GM12878 (cell line): ENCODE results near the gene PIK3R5. TPM values are rescaled to one million over a fixed set of nuclear protein-coding genes. Genes with fewer than 3 reads are reported as not detected.

Experiments used
- BHLHE40 ChIP-seq, 2 experiments: fragments of 450-650 bp in 1 of 2; IDR thresholded peaks; 2 replicates each; pipeline ENCODE4 v1.6.1; 2011 to 2017; ENCODE audit warnings: low read depth in 2 of 2, borderline replicate concordance in 1 of 2, improper control_type of control experiment in 1 of 2, low read length in 1 of 2, mild to moderate bottlenecking in 1 of 2
- BRCA1 ChIP-seq: IDR thresholded peaks from 2 replicates; pipeline ENCODE4 v1.6.1; 2011; ENCODE audit warnings: low read depth, low read length, improper control_type of control experiment
- CREB1 ChIP-seq: IDR thresholded peaks from 2 replicates; pipeline ENCODE4 v1.6.1; 2012; ENCODE audit warnings: low read depth, mild to moderate bottlenecking, inconsistent platforms
- ESRRA ChIP-seq: IDR thresholded peaks from 2 replicates; pipeline ENCODE4 v1.6.1; 2012; ENCODE audit warnings: mild to moderate bottlenecking, low read length, improper control_type of control experiment
- FOS ChIP-seq: IDR thresholded peaks from 3 replicates; pipeline ENCODE4 v1.6.1; 2011; ENCODE audit warnings: borderline replicate concordance; ENCODE audit not compliant: insufficient read length; ENCODE audit errors: extremely low read depth
- GATAD2B ChIP-seq: fragments of 450-650 bp; conservative IDR thresholded peaks from 2 replicates; pipeline ENCODE4 v1.6.1; 2017; ENCODE audit warnings: low read depth, mild to moderate bottlenecking, moderate library complexity
- HDGF ChIP-seq: fragments of 450-650 bp; IDR thresholded peaks from 2 replicates; pipeline ENCODE4 v1.6.1; 2016; ENCODE audit warnings: antibody characterized with exemption
- JUNB ChIP-seq: IDR thresholded peaks from 2 replicates; pipeline ENCODE4 v1.6.1; 2016; ENCODE audit warnings: antibody characterized with exemption, mild to moderate bottlenecking
- MYC ChIP-seq: IDR thresholded peaks from 2 replicates; pipeline ENCODE4 v1.6.1; 2011; ENCODE audit warnings: mild to moderate bottlenecking, low read length, moderate library complexity, inconsistent platforms; ENCODE audit not compliant: insufficient read depth, insufficient replicate concordance, insufficient read length, severe bottlenecking
- NFYA ChIP-seq: IDR thresholded peaks from 2 replicates; pipeline ENCODE4 v1.6.1; 2011; ENCODE audit warnings: low read depth, mild to moderate bottlenecking, low read length, improper control_type of control experiment, borderline replicate concordance
- NR2C1 ChIP-seq: fragments of 450-650 bp; IDR thresholded peaks from 2 replicates; pipeline ENCODE4 v1.6.1; 2017; ENCODE audit warnings: antibody characterized with exemption, mild to moderate bottlenecking, moderate library complexity
- PAX8 ChIP-seq: fragments of 450-650 bp; IDR thresholded peaks from 2 replicates; pipeline ENCODE4 v1.6.1; 2017; ENCODE audit warnings: mild to moderate bottlenecking, moderate library complexity
- POLR2A ChIP-seq: IDR thresholded peaks from 2 replicates; pipeline ENCODE4 v1.6.1; 2011; ENCODE audit warnings: low read depth, mild to moderate bottlenecking, low read length
- RUNX3 ChIP-seq: IDR thresholded peaks from 2 replicates; pipeline ENCODE4 v1.6.1; 2012; ENCODE audit warnings: low read length, inconsistent platforms
- STAT1 ChIP-seq: fragments of 450-650 bp; conservative IDR thresholded peaks from 2 replicates; pipeline ENCODE4 v1.6.1; 2014; ENCODE audit warnings: antibody characterized with exemption, mild to moderate bottlenecking
- ZBED1 ChIP-seq: IDR thresholded peaks from 2 replicates; pipeline ENCODE4 v1.6.1; 2016; ENCODE audit warnings: borderline replicate concordance
- ZNF24 ChIP-seq: fragments of 450-650 bp; IDR thresholded peaks from 2 replicates; pipeline ENCODE4 v1.6.1; 2017; ENCODE audit warnings: antibody characterized with exemption, mild to moderate bottlenecking
- ZNF384 ChIP-seq: IDR thresholded peaks from 2 replicates; pipeline ENCODE4 v1.6.1; 2012; ENCODE audit warnings: low read depth, mild to moderate bottlenecking, low read length, improper control_type of control experiment, borderline replicate concordance
- ZNF622 ChIP-seq: fragments of 450-650 bp; IDR thresholded peaks from 2 replicates; pipeline ENCODE4 v1.6.1; 2017; ENCODE audit warnings: mild to moderate bottlenecking, inconsistent platforms
- polyA plus RNA-seq, 11 experiments: library from polyadenylated mRNA; depleted of rRNA in 4 of 11; unstranded in 6 of 11; stranded (reverse) in 5 of 11; fragments of >200 nt; fragmentation: Nextera tagmentation in 4 of 11; fragmentation: Illumina TruSeq in 1 of 11; extraction: Ambion mirVana in 4 of 11; extraction: Trizol in 1 of 11; gene quantifications; 1 replicate in 1 of 11; 2 replicates in 10 of 11; pipeline versions ENCODE4 v1.2.1 to v1.2.3, GENCODE V29; 2011 to 2016; ENCODE audit warnings: inconsistent platforms in 2 of 11, missing spikeins in 2 of 11, low read depth in 1 of 11
- total RNA-seq, 4 experiments: library from RNA; depleted of rRNA in 3 of 4; stranded (reverse); fragments of >200 nt in 3 of 4; fragmentation: Illumina TruSeq in 1 of 4; extraction: Trizol in 1 of 4; gene quantifications; 2 replicates each; pipeline versions ENCODE4 v1.2.1 to v1.2.3, GENCODE V29; 2013 to 2021
- TF ChIP-seq, protein P1 (sequence below): fragments of 450-650 bp; IDR thresholded peaks from 2 replicates; pipeline ENCODE4 v1.6.1; 2017; ENCODE audit warnings: mild to moderate bottlenecking
- TF ChIP-seq, protein P2 (sequence below): IDR thresholded peaks from 2 replicates; pipeline ENCODE4 v1.6.1; 2011; ENCODE audit warnings: low read depth, mild to moderate bottlenecking, low read length, moderate library complexity, borderline replicate concordance; ENCODE audit errors: extremely low read depth
- TF ChIP-seq, protein P3 (sequence below): fragments of 150-350 bp; IDR thresholded peaks from 2 replicates; pipeline ENCODE4 v1.6.1; 2016; ENCODE audit warnings: low read depth, low read length
- TF ChIP-seq, protein P4 (sequence below): fragments of 450-650 bp; IDR thresholded peaks from 2 replicates; pipeline ENCODE4 v1.6.1; 2017; ENCODE audit warnings: mild to moderate bottlenecking, low read depth, inconsistent platforms; ENCODE audit not compliant: poor library complexity, severe bottlenecking
- TF ChIP-seq, protein P5 (sequence below): fragments of 150-350 bp; IDR thresholded peaks from 2 replicates; pipeline ENCODE4 v1.6.1; 2014; ENCODE audit warnings: mild to moderate bottlenecking, low read depth, low read length

PIK3R5 gene
- total and polyA plus RNA-seq, 10 of the 15 experiments (the other 5 are each of a cell fraction or from before 2014, with no cell fraction given), result 9.5 to 50.8 (median 35.5) TPM

DNA sequence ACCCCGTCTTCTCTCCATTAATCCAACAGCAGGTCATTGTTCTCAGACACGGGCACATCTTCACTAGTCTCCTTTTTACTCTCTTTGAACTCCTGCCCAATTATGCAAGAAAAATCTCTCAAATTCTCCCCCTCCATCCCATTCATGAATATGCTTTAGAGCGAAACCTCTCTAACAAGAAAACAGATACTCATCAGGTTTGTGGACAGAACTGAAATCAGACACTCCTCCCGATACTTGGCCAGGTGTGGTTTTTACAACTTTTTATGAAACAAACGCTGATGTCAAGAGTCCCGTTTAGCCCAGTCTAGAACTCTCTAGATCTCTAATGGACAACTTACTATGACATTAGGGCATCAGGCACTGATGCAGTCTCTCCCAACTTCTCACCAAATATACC lies 40.9 kb downstream of the PIK3R5 start (continued):
- no peak for TF ChIP-seq NFYA
- TF ChIP-seq MYC, result no peak
- TF ChIP-seq BRCA1, result no peak
- TF ChIP-seq, protein P1, sequence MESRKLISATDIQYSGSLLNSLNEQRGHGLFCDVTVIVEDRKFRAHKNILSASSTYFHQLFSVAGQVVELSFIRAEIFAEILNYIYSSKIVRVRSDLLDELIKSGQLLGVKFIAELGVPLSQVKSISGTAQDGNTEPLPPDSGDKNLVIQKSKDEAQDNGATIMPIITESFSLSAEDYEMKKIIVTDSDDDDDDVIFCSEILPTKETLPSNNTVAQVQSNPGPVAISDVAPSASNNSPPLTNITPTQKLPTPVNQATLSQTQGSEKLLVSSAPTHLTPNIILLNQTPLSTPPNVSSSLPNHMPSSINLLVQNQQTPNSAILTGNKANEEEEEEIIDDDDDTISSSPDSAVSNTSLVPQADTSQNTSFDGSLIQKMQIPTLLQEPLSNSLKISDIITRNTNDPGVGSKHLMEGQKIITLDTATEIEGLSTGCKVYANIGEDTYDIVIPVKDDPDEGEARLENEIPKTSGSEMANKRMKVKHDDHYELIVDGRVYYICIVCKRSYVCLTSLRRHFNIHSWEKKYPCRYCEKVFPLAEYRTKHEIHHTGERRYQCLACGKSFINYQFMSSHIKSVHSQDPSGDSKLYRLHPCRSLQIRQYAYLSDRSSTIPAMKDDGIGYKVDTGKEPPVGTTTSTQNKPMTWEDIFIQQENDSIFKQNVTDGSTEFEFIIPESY, result no peak
- peak in 1 of 2 experiments; percentile 55; a peak in 1 of 4 replicates for TF ChIP-seq BHLHE40 (IDR thresholded peaks at IDR 0.05; ENCODE audit: borderline replicate concordance in 1 of 2, low read depth in 2 of 2, low read length in 1 of 2)
- no peak for TF ChIP-seq ZNF24
- TF ChIP-seq ZNF622, result no peak
- TF ChIP-seq ZNF384, result no peak
- TF ChIP-seq, protein P2, sequence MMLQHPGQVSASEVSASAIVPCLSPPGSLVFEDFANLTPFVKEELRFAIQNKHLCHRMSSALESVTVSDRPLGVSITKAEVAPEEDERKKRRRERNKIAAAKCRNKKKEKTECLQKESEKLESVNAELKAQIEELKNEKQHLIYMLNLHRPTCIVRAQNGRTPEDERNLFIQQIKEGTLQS, result no peak
- no peak for TF ChIP-seq POLR2A
- TF ChIP-seq RUNX3, result peak; percentile 89
- no peak for TF ChIP-seq NR2C1
- TF ChIP-seq HDGF, result no peak
- no peak for TF ChIP-seq FOS
- TF ChIP-seq ESRRA, result no peak
- TF ChIP-seq, protein P3, sequence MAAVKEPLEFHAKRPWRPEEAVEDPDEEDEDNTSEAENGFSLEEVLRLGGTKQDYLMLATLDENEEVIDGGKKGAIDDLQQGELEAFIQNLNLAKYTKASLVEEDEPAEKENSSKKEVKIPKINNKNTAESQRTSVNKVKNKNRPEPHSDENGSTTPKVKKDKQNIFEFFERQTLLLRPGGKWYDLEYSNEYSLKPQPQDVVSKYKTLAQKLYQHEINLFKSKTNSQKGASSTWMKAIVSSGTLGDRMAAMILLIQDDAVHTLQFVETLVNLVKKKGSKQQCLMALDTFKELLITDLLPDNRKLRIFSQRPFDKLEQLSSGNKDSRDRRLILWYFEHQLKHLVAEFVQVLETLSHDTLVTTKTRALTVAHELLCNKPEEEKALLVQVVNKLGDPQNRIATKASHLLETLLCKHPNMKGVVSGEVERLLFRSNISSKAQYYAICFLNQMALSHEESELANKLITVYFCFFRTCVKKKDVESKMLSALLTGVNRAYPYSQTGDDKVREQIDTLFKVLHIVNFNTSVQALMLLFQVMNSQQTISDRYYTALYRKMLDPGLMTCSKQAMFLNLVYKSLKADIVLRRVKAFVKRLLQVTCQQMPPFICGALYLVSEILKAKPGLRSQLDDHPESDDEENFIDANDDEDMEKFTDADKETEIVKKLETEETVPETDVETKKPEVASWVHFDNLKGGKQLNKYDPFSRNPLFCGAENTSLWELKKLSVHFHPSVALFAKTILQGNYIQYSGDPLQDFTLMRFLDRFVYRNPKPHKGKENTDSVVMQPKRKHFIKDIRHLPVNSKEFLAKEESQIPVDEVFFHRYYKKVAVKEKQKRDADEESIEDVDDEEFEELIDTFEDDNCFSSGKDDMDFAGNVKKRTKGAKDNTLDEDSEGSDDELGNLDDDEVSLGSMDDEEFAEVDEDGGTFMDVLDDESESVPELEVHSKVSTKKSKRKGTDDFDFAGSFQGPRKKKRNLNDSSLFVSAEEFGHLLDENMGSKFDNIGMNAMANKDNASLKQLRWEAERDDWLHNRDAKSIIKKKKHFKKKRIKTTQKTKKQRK, result no peak
- no peak for TF ChIP-seq PAX8
- peak; percentile 41; the same call in 1 of the 2 replicates for TF ChIP-seq JUNB
- no peak for TF ChIP-seq ZBED1
- TF ChIP-seq CREB1, result no peak
- TF ChIP-seq, protein P4, sequence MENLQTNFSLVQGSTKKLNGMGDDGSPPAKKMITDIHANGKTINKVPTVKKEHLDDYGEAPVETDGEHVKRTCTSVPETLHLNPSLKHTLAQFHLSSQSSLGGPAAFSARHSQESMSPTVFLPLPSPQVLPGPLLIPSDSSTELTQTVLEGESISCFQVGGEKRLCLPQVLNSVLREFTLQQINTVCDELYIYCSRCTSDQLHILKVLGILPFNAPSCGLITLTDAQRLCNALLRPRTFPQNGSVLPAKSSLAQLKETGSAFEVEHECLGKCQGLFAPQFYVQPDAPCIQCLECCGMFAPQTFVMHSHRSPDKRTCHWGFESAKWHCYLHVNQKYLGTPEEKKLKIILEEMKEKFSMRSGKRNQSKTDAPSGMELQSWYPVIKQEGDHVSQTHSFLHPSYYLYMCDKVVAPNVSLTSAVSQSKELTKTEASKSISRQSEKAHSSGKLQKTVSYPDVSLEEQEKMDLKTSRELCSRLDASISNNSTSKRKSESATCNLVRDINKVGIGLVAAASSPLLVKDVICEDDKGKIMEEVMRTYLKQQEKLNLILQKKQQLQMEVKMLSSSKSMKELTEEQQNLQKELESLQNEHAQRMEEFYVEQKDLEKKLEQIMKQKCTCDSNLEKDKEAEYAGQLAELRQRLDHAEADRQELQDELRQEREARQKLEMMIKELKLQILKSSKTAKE, result peak; percentile 86
- TF ChIP-seq, protein P5, sequence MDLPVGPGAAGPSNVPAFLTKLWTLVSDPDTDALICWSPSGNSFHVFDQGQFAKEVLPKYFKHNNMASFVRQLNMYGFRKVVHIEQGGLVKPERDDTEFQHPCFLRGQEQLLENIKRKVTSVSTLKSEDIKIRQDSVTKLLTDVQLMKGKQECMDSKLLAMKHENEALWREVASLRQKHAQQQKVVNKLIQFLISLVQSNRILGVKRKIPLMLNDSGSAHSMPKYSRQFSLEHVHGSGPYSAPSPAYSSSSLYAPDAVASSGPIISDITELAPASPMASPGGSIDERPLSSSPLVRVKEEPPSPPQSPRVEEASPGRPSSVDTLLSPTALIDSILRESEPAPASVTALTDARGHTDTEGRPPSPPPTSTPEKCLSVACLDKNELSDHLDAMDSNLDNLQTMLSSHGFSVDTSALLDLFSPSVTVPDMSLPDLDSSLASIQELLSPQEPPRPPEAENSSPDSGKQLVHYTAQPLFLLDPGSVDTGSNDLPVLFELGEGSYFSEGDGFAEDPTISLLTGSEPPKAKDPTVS, result peak; percentile 73; the same call in 1 of the 2 replicates
- no peak for TF ChIP-seq GATAD2B
- no peak for TF ChIP-seq STAT1
